GM19395 (cell line): ENCODE data around the gene MRM2.

Experiments
- ATAC-seq: cut with Tn5 transposase; IDR thresholded peaks from one replicate; pipeline ENCODE4 v1.9.1; 2021; ENCODE audit warnings: mild to moderate bottlenecking, moderate library complexity; ENCODE audit not compliant: unreplicated experiment

MRM2 gene

DNA sequence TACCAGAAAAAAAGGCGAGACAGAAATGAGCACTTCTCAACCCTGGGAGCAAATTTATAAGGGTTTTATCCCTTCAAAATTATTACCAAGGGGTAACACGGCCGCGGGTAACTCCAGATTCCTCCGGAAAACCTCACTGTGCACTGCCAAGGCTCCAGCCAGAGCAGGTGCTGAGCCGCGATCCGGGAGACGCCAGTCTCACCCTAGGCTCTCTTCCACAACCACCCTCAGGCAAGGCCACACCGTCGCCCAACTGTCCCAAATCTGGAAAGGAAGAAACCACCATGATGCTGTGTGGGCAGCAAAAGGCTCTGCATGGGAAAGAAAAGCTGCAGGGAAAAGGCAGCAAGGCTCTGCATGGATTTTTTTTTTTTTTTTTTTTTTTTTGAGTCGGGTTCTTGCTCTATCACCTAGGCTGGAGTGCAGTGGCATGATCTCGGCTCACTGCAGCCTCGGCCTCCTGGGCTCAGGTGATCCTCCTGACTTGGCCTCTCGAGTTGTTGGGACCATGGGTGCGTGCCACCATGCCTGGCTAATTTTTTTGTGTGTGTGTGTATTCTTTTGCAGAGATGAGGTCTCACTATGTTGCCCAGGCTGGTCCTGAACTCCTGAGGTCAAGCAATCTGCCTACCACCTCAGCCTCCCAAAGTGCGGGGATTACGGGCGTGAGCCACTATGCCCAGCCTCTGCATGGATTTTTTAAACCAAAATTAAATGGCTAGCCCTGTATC is 48.3 kb downstream of the MRM2 start:
- ATAC-seq: no peak

- ATAC-seq: no peak
Measured at GRCh38 chr7:2192831-2193534, 49.0 kb downstream of the MRM2 start.

DNA sequence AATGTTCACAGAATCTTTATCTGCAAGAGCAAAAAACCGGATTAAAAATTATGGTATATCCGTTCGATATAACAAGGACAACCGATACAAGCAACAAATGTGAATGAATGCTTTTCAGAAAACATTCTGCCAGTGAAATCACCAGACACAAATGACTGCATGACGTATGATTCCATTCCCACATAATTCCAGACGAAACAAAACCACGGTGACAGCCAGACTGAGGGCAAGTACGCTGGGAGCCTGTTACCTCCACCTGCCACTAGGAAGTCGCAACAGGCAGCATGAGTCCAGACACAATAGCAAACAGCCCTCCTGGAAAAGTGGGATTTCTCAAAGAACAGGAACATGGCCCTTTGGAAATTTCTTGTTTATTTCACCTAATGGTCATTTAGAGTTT is 51.0 kb downstream of the MRM2 start:
- ATAC-seq: no peak

DNA sequence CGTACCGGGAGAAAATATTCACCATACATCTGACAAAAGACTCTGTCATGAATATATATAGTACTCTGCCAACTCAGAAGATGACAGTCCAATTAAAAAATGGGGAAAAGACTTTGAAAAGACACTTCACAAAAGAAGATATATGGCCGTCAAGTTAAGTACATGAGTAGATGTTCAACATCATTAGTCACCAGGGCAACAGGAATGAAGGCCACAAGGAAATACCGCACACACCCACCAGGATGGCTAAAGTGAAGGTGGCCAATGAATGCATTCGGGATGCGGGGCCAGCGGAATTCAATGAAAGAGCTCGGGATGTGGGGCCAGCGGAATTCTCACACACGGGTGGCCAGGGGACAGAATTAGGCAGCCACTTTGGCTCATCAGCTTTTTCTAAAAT is 51.5 kb downstream of the MRM2 start:
- no peak for ATAC-seq

GRCh38 chr7:2186166-2186565 is 55.8 kb downstream of the MRM2 start:
- ATAC-seq: no peak

- ATAC-seq: no peak
Measured at GRCh38 chr7:2185715-2186114, 56.3 kb downstream of the MRM2 start.
